Measurements from ENCODE around the gene UBXN2A.

DNA sequence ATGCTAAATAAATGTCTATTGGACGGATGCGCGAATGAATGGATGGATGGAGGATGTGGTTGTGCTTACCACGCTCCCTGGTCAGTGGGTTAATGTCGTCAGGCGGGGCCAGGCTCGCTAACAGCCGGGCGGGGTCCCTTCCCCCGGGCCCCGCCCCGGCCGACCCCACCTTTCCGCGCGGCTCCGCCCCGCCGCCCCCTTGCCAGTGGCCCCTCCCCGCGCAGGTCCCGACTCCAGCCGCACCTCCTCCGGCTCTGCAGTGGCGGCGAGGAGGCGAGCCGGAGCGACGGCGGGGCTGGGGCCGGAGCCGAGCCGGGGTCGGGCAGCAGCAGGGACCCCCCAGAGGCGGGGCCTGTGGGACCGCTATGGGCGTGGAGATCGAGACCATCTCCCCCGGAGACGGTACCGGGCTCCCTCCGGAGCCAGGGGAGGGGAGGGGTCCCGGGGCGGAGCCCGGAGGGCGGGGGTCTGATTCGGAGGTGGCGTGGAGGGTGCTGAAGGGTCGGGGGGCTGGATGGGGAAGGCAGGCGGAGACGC lies 109.3 kb downstream of the UBXN2A start, which contains the start of gene FKBP1B:
- TF ChIP-seq, protein P1, sequence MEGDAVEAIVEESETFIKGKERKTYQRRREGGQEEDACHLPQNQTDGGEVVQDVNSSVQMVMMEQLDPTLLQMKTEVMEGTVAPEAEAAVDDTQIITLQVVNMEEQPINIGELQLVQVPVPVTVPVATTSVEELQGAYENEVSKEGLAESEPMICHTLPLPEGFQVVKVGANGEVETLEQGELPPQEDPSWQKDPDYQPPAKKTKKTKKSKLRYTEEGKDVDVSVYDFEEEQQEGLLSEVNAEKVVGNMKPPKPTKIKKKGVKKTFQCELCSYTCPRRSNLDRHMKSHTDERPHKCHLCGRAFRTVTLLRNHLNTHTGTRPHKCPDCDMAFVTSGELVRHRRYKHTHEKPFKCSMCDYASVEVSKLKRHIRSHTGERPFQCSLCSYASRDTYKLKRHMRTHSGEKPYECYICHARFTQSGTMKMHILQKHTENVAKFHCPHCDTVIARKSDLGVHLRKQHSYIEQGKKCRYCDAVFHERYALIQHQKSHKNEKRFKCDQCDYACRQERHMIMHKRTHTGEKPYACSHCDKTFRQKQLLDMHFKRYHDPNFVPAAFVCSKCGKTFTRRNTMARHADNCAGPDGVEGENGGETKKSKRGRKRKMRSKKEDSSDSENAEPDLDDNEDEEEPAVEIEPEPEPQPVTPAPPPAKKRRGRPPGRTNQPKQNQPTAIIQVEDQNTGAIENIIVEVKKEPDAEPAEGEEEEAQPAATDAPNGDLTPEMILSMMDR (IDR thresholded peaks at IDR 0.05 in 8 of 11, conservative IDR thresholded peaks at IDR 0.05 in 3 of 11): no peak
- TF ChIP-seq POLR2A (IDR thresholded peaks at IDR 0.05) (no peak), POLR2AphosphoS5 (IDR thresholded peaks at IDR 0.05) (peak in 2 of 3 donors; percentile 23 to 66)
